Activated naive CD4-positive, alpha-beta T cell treated with Interleukin-2 at 50 U/mL for 16 hours (primary cell): ENCODE measurements around the gene SREK1.
"Not testable (repeated sequence)": the region's sequence is repeated elsewhere in the genome, so short reads cannot be mapped to it uniquely, and the experiment has no call there.

Experiments used
- DNase-seq: peaks from one replicate; pipeline ENCODE4 v3.0.0-alpha.2; 2020

SREK1 gene

GRCh38 chr5:66222896-66223295 is 78.8 kb downstream of the SREK1 start:
- DNase-seq, result not testable (repeated sequence)

DNA sequence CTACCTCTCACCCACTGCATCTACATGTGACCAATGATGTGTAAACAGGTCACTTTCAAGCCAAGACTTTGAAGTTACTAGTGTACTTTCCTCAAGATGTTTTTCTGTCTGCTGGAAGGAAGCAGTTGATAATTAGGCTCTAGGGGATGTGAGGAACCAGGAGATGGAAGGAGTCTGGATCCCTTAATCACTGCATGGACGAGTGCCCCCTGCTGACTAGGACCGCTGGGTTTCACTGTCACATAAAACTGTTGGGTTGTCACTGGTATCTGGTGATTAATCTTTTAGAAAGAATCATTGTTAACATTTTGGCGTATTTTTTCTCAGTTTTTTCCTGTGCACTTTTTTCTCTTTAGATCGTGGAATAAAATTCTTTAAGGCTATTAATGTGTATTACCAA is 79.5 kb downstream of the SREK1 start:
- DNase-seq, result no peak

DNA sequence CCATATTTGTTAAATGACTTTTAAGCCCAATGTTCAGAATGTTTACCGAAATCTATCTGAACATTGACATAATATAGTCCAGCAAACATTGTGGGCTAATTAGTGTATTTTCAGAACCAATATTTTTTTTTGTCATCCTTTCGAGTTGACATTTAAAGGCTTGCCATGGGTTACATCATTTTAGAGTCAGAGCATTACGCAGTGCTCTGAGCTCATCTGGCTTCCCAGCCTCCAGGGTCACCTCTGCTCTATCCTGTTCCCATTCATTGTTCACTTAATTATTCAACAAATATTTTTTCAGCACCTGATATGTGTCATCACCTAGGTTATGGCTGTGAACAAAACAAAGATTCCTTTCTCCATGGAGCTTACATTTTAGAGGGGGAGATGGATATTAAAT is 80.2 kb downstream of the SREK1 start:
- no peak for DNase-seq

DNA sequence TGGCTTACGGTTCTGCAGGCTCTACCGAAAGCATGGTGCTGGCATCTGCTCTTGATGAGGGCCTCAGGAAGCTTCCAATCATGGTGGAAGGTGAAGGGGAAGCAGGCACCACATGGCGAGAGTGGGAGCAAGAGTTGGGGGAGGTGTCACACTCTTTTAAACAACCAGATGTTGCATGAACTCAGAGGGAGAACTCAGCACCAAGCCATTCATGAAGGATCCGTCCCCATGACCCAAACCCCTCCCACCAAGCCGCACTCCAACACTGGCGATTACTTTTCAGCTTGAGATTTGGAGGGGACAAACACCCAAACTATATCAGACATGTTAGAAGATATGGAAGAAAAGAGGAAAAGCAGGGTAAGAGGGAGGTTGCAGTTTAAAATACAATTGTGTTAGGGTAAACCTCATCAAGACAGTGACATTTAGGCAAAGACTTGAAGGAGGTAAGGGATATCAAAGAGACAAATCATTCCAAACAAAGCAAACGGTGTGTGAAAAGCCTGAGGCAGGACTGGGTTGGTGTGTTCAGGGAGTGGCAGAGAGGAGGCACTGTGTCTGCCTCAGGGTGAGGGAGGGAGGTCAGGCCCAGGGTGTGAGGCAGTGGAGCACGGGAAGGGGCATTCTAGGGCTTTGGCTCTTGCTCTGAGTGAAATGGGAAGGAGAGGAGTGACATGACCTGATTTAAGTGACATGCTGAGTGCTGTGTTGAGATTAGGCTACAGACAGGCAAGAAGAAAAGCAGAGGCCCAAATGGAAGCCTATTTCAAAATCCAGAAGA is 80.9 kb downstream of the SREK1 start:
- DNase-seq, result no peak

DNA sequence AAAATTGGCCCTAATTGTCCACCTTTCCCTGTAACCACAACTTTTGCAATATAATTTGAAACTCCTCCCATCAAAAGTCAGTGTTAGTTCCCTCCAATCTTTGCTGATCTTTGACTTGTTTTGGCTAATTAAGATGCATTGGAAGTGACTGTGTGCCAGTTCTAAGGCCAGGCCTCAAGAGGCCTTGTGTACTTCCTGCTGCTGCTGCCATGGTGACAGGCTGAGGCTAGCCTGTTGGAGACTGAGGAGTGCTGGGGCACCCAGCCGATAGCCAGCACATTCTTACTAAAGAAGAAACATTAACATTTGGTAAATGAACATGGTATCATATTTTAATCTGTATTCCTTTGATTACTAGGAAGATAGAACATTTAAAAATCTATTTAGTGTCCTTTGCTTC is 86.5 kb downstream of the SREK1 start:
- no peak for DNase-seq

DNA sequence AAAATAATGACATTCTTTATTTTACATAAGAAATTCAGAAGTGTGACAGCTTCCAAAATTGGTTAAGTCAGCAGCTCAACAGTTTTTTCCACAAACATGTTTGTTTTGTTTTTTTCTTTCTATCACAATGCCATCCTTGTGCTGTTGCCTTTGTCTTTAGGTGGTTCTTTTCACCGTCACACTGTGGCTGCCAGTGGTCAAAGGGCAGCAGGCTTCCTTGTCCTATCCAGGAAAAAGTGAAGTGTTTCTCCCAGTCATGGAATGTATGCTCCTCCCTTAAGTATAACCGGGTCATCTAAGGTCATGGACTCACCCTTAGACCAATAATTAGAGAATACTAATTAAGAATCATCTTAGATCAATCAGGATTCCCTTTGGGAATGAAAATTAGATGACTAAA is 87.4 kb downstream of the SREK1 start:
- no peak for DNase-seq

- DNase-seq, result no peak
Observed at GRCh38 chr5:66232275-66232674, 88.2 kb downstream of the SREK1 start.

- no peak for DNase-seq
Observed at GRCh38 chr5:66232706-66233445, 88.8 kb downstream of the SREK1 start.
